ENCODE data around the gene AVPI1. TPM values are rescaled to one million over a fixed set of nuclear protein-coding genes. Genes with fewer than 3 reads are reported as not detected.
A peak's percentile ranks its signal among the peaks of the same experiment; 100 is the strongest.
"Not testable (repeated sequence)": the region's sequence is repeated elsewhere in the genome, so short reads cannot be mapped to it uniquely, and the experiment has no call there.

AVPI1 gene
- total RNA-seq, 1 experiment from 2014 or later = 13.3 TPM

GRCh38 chr10:97640868-97641811 lies 45.9 kb downstream of the AVPI1 start:
- DNase-seq (ENCODE audit: low read depth) = peak; percentile 59

GRCh38 chr10:97640174-97640867 lies 46.7 kb downstream of the AVPI1 start, which contains the start of gene PI4K2A:
Gene PI4K2A, plus strand, starts transcription at chr10:97640671. Its CDS starts 72 bp downstream, at chr10:97640743.
- DNase-seq (ENCODE audit: low read depth) = peak; percentile 98

- DNase-seq (ENCODE audit: low read depth) = not testable (repeated sequence)
Observed at GRCh38 chr10:97639090-97639489, 48.0 kb downstream of the AVPI1 start.

GRCh38 chr10:97635577-97635976 lies 51.5 kb downstream of the AVPI1 start:
- no peak for DNase-seq (ENCODE audit: low read depth)

GRCh38 chr10:97633921-97634320 lies 53.1 kb downstream of the AVPI1 start:
- peak; percentile 19 for DNase-seq (ENCODE audit: low read depth)

- peak; percentile 90 for DNase-seq (ENCODE audit: low read depth)
Observed at GRCh38 chr10:97632949-97633884, 53.8 kb downstream of the AVPI1 start, which contains the start of gene MORN4. Gene MORN4, minus strand, starts transcription at chr10:97633500. Its CDS starts 13,847 bp downstream, at chr10:97619653.

DNA sequence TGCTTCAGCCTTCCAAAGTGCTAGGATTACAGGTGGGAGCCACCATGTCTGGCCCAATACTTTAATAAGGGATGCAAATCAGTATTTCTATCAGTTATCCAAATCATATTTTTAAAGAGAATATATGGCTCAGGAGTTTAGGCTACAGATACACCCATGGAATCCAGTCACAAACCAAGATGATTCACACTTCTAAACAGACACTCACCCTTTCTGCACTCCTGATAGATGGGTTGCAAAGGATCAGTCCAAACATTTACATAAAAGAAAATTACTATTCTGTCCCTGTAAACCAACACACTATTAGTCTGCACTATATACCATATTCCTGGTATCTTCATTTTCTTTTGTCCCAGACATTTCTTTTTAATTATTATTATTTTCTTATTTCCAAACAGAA lies 55.9 kb downstream of the AVPI1 start:
- no peak for DNase-seq (ENCODE audit: low read depth)

- DNase-seq (ENCODE audit: low read depth) = no peak
Observed at GRCh38 chr10:97629289-97629688, 57.8 kb downstream of the AVPI1 start.

DNA sequence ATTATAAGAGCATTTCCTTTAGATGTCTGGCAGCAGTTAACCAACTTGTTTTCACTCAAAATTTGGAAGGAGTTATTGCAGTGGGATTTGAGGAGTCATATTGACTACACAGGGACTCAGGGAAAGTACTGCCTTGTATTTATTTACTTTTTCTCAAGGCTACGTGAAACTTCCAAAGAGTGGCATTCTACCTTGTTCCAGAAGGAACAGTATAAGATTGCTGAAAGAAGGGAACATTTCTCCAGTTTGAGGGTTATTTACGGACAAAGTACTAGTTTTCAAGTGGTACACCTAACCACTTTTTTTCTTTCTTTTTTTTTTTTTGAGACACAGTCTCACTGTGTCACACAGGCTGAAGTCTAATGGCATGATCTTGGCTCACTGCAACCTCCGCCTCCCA lies 58.8 kb downstream of the AVPI1 start:
- no peak for DNase-seq (ENCODE audit: low read depth)

GRCh38 chr10:97627731-97628130 lies 59.3 kb downstream of the AVPI1 start:
- no peak for DNase-seq (ENCODE audit: low read depth)

Other genes starting within 250 kb of the AVPI1 start
- 68.9 and 69.3 TPM in 2 replicates for gene EXOSC1, start 241.2 kb downstream of the AVPI1 start, total RNA-seq (2014; rRNA removed; shearing (Covaris generic))
- 63.3 and 67.8 TPM in 2 replicates for gene ZDHHC16, start 241.1 kb downstream of the AVPI1 start, total RNA-seq (2014; rRNA removed; shearing (Covaris generic))
- 68.0 and 71.8 TPM in 2 replicates for gene MMS19, start 188.8 kb downstream of the AVPI1 start, total RNA-seq (2014; rRNA removed; shearing (Covaris generic))
- gene UBTD1, start 188.3 kb downstream of the AVPI1 start, total RNA-seq (2014; rRNA removed; shearing (Covaris generic)) = 21.8 and 40.5 TPM in 2 replicates
- not detected in 2 replicates for gene ANKRD2, start 114.5 kb downstream of the AVPI1 start, total RNA-seq (2014; rRNA removed; shearing (Covaris generic))
- 0.12 and 0.71 TPM in 2 replicates for gene HOGA1, start 102.9 kb downstream of the AVPI1 start, total RNA-seq (2014; rRNA removed; shearing (Covaris generic))
- not detected in 2 replicates for gene C10orf62, start 97.5 kb downstream of the AVPI1 start, total RNA-seq (2014; rRNA removed; shearing (Covaris generic))
- gene MORN4, start 53.7 kb downstream of the AVPI1 start, total RNA-seq (2014; rRNA removed; shearing (Covaris generic)) = 3.8 and 5.9 TPM in 2 replicates
- gene PI4K2A, start 46.6 kb downstream of the AVPI1 start, total RNA-seq (2014; rRNA removed; shearing (Covaris generic)) = 23.9 and 31.2 TPM in 2 replicates
- gene MARVELD1, start 26.5 kb upstream of the AVPI1 start, total RNA-seq (2014; rRNA removed; shearing (Covaris generic)) = 24.8 and 46.3 TPM in 2 replicates
- 9.0 and 19.2 TPM in 2 replicates for gene ZFYVE27, start 49.9 kb upstream of the AVPI1 start, total RNA-seq (2014; rRNA removed; shearing (Covaris generic))
- not detected in 2 replicates for gene SFRP5, start 84.8 kb upstream of the AVPI1 start, total RNA-seq (2014; rRNA removed; shearing (Covaris generic))
- gene GOLGA7B, start 162.6 kb upstream of the AVPI1 start, total RNA-seq (2014; rRNA removed; shearing (Covaris generic)) = not detected in 2 replicates

Data from M059J (cell line).